ENCODE data around the gene DGKG. TPM values are rescaled to one million over a fixed set of nuclear protein-coding genes. Genes with fewer than 3 reads are reported as not detected.

DGKG gene
- total and polyA plus RNA-seq, 2 of the 8 experiments (the other 6 are each of a cell fraction or from before 2014, with no cell fraction given), result 0.30 to 0.48 TPM

GRCh38 chr3:186151077-186151971, 210.7 kb downstream of the DGKG start:
- ChIA-PET CTCF (ENCODE audit: partially characterized antibody) (interaction anchor here (0.9 kb wide), 1 partner anchor 108 kb away, joined by 3 read pairs; no protein-coding TSS in a partner anchor), POLR2A (ENCODE audit: partially characterized antibody) (interaction anchor here (1.2 kb wide), 2 partner anchors 38 to 43 kb away, joined by 3 to 4 read pairs; no protein-coding TSS in a partner anchor)
- H3K4me2 ChIP-seq (ENCODE audit: insufficient read depth in 1 of 2, low read depth in 2 of 2, low read length in 2 of 2), result no peak overlapping the region
- H3K27ac ChIP-seq (ENCODE audit: low read depth, low read length), result no peak overlapping the region
- H3K79me1 ChIP-seq (ENCODE audit: low read depth, low read length), result no peaks in the 10 kb centered on the region
- no peak overlapping the region for H2BK5ac ChIP-seq (ENCODE audit: low read depth, low read length)
- TF ChIP-seq SIN3A (conservative IDR thresholded peaks at IDR 0.05 in 1 of 2, IDR thresholded peaks at IDR 0.05 in 1 of 2; ENCODE audit: low read depth in 1 of 2, low read length in 2 of 2), result no peak
- no peak for TF ChIP-seq KDM5A (IDR thresholded peaks at IDR 0.05; ENCODE audit: low read length)
- no peak overlapping the region for H3K9ac ChIP-seq (replicated peaks in 1 of 4; ENCODE audit: extremely low read depth in 1 of 4, low read depth in 3 of 4, low read length in 3 of 4)
- H3K18ac ChIP-seq (ENCODE audit: extremely low read depth, low read length), result no peak overlapping the region
- DNase-seq (ENCODE audit: low read depth in 1 of 2, low spot score in 2 of 2), result no peak
- no peak for FAIRE-seq
- no peak overlapping the region for H2AK5ac ChIP-seq (ENCODE audit: low read depth, low read length)
- H4K5ac ChIP-seq (ENCODE audit: insufficient read length, low read depth, low read length), result no peak overlapping the region
- 89% methylated on average over 7 of the region's 7 CpGs; no CpG with 5 or more reads in 1 of the 2 experiments for WGBS, 2 experiments (ENCODE audit: extremely low coverage in 1 of 2, insufficient coverage in 1 of 2, insufficient read length in 1 of 2, insufficient replicate concordance in 2 of 2, low coverage in 1 of 2, low lambda C conversion rate in 2 of 2, missing lambda C conversion rate in 1 of 2)
- no peak overlapping the region for H3K23ac ChIP-seq (ENCODE audit: insufficient read length)
- H3K56ac ChIP-seq (replicated peaks; ENCODE audit: insufficient read length, low read depth, low read length), result no peak overlapping the region
- no peak overlapping the region for H4K91ac ChIP-seq (replicated peaks; ENCODE audit: insufficient read length, low read length)
- no peak overlapping the region for H3K14ac ChIP-seq (ENCODE audit: insufficient read length)
- H4K8ac ChIP-seq (ENCODE audit: extremely low read depth, insufficient read depth, low read length), result no peak overlapping the region
- peaks cover 0 to 1% of the 10 kb centered on the region in 2 experiments for H4K20me1 ChIP-seq (replicated peaks in 1 of 2; ENCODE audit: control insufficient read depth in 1 of 2, insufficient read depth in 2 of 2, low read length in 2 of 2)
- H3K4ac ChIP-seq (replicated peaks; ENCODE audit: insufficient read length, low read depth, low read length), result no peak overlapping the region
- H3K9me3 ChIP-seq (ENCODE audit: insufficient read depth in 2 of 2, low read depth in 1 of 2, low read length in 1 of 2), result no peaks in the 10 kb centered on the region
- H3K79me2 ChIP-seq (ENCODE audit: control insufficient read depth in 1 of 2, insufficient read depth in 2 of 2, low read length in 2 of 2), result no peaks in the 10 kb centered on the region
- no peaks in the 10 kb centered on the region for H3K36me3 ChIP-seq (ENCODE audit: control insufficient read depth in 2 of 4, insufficient read depth in 4 of 4, low read length in 3 of 4)
- H2BK120ac ChIP-seq (replicated peaks; ENCODE audit: low read depth, low read length), result no peak overlapping the region
- H2BK15ac ChIP-seq (ENCODE audit: low read length), result no peak overlapping the region
- no peak overlapping the region for H2BK12ac ChIP-seq (ENCODE audit: low read depth, low read length)
- no peaks in the 10 kb centered on the region for H3K27me3 ChIP-seq (replicated peaks in 1 of 4; ENCODE audit: control insufficient read depth in 3 of 4, extremely low read depth in 1 of 4, insufficient read depth in 3 of 4, low read length in 3 of 4)
- H3K4me3 ChIP-seq (ENCODE audit: extremely low read depth in 1 of 4, insufficient read depth in 2 of 4, low read depth in 3 of 4, low read length in 4 of 4), result no peak overlapping the region
- H2BK20ac ChIP-seq (ENCODE audit: low read length), result no peak overlapping the region
- H2AFZ ChIP-seq (ENCODE audit: low read length), result no peak overlapping the region
- no peaks in the 10 kb centered on the region for H3K4me1 ChIP-seq (replicated peaks in 1 of 4; ENCODE audit: control insufficient read depth in 3 of 4, insufficient read depth in 4 of 4, low read length in 3 of 4)
- 0 out of 2 replicates have a peak, but pooled peaks cover 2% of the 10 kb centered on the region for H3K23me2 ChIP-seq (ENCODE audit: low read depth, low read length)
